Upper lobe of right lung (tissue), 1 donor: Measurements from ENCODE around the gene HIF1A. TPM values are rescaled to one million over a fixed set of nuclear protein-coding genes. Genes with fewer than 3 reads are reported as not detected.

ENCODE experiments used
- ATAC-seq: fragments of 200-7000 bp; cut with Tn5 transposase; one replicate; pipeline ENCODE4 v1.9.1; 2020; ENCODE audit warnings: mild to moderate bottlenecking, moderate library complexity
- DNase-seq: peaks from one replicate; pipeline ENCODE4 v3.0.0-alpha.2; 2020
- H3K27ac ChIP-seq: fragments of 200-600 bp; one replicate; pipeline ENCODE4 v1.8.0; 2022
- H3K27me3 ChIP-seq: fragments of 200-600 bp; one replicate; pipeline ENCODE4 v1.8.0; 2022; ENCODE audit warnings: mild to moderate bottlenecking
- H3K36me3 ChIP-seq: fragments of 200-600 bp; one replicate; pipeline ENCODE4 v1.8.0; 2022
- H3K4me1 ChIP-seq: fragments of 200-600 bp; one replicate; pipeline ENCODE4 v1.8.0; 2022
- H3K4me3 ChIP-seq: fragments of 200-600 bp; one replicate; pipeline ENCODE4 v1.8.0; 2022; ENCODE audit warnings: mild to moderate bottlenecking
- H3K9me3 ChIP-seq: fragments of 200-600 bp; one replicate; pipeline ENCODE4 v1.8.0; 2022
- CTCF ChIP-seq: fragments of 200-600 bp; IDR thresholded peaks from one replicate; pipeline ENCODE4 v1.8.0; 2022; ENCODE audit warnings: antibody characterized with exemption
- intact Hi-C: fragments of 100-400 bp; cut with DNase I; formaldehyde crosslinking; loops from one replicate; pipeline ENCODE4 v1.11.0; 2022
- total RNA-seq: library from RNA; stranded (reverse); fragmentation: NEBNext Ultra II Directional; extraction: Animal tissue kit (Norgen Biotek cat#: 25700); gene quantifications from one replicate; pipeline ENCODE4 v1.2.1, GENCODE V29; 2021
- donor health status: DM: no; HTN: yes; CAD: no; lungs with severe emphysema.

Gene HIF1A
- total RNA-seq, 1 donor from 2014 or later, result 108 TPM

- Histone ChIP-seq H3K27me3 (no peaks in the 10 kb centered on the region), H3K36me3 (no peaks in the 10 kb centered on the region), H3K4me3 (peak overlapping the region; percentile 89), H3K9me3 (no peaks in the 10 kb centered on the region), H3K27ac (peak overlapping the region; percentile 97), H3K4me1 (peaks cover 21% of the 10 kb centered on the region)
- no peak for DNase-seq
- TF ChIP-seq CTCF, result no peak
- no peak for ATAC-seq
- intact Hi-C loops, result no loop called here
Measured at GRCh38 chr14:61696753-61697318, 1.5 kb downstream of the HIF1A start.

- Histone ChIP-seq H3K27ac (peak overlapping the region; percentile 2), H3K4me3 (peak overlapping the region; percentile 89), H3K9me3 (no peaks in the 10 kb centered on the region), H3K36me3 (no peaks in the 10 kb centered on the region), H3K27me3 (no peaks in the 10 kb centered on the region), H3K4me1 (peaks cover 32% of the 10 kb centered on the region)
- TF ChIP-seq CTCF, result no peak
- intact Hi-C loops, result no loop called here
- DNase-seq (no peak), ATAC-seq (no peak)
Measured at GRCh38 chr14:61698206-61698980, 3.1 kb downstream of the HIF1A start.

- H3K27me3 ChIP-seq, result no peaks in the 10 kb centered on the region
- no peak for ATAC-seq
- no peak for TF ChIP-seq CTCF
- peaks cover 39% of the 10 kb centered on the region for H3K4me1 ChIP-seq
- H3K9me3 ChIP-seq, result no peaks in the 10 kb centered on the region
- peak overlapping the region; percentile 89 for H3K4me3 ChIP-seq
- intact Hi-C loops, result no loop called here
- no peaks in the 10 kb centered on the region for H3K36me3 ChIP-seq
- H3K27ac ChIP-seq, result peak overlapping the region; percentile 2
- DNase-seq, result no peak
Measured at GRCh38 chr14:61699027-61699426, 3.7 kb downstream of the HIF1A start.

- Histone ChIP-seq H3K4me1 (peaks cover 35% of the 10 kb centered on the region), H3K4me3 (no peak overlapping the region), H3K9me3 (no peaks in the 10 kb centered on the region), H3K27ac (no peak overlapping the region), H3K36me3 (no peaks in the 10 kb centered on the region), H3K27me3 (no peaks in the 10 kb centered on the region)
- TF ChIP-seq CTCF, result no peak
- ATAC-seq (no peak), DNase-seq (no peak)
- intact Hi-C loops, result no loop called here
Measured at GRCh38 chr14:61700104-61700886, 5.0 kb downstream of the HIF1A start.

GRCh38 chr14:61701946-61702345 lies 6.6 kb downstream of the HIF1A start:
- H3K27me3 ChIP-seq, result no peaks in the 10 kb centered on the region
- no peaks in the 10 kb centered on the region for H3K36me3 ChIP-seq
- ATAC-seq, result no peak
- intact Hi-C loops, result no loop called here
- no peak overlapping the region for H3K27ac ChIP-seq
- H3K4me1 ChIP-seq, result peaks cover 48% of the 10 kb centered on the region
- no peaks in the 10 kb centered on the region for H3K9me3 ChIP-seq
- DNase-seq, result no peak
- no peak overlapping the region for H3K4me3 ChIP-seq
- no peak for TF ChIP-seq CTCF
